Neutrophil (primary cell): ENCODE results near the gene CCL27.

Experiments used
- H3K27ac ChIP-seq: fragments of 200-600 bp; sonication (generic); 2 replicates; pipeline ENCODE4 v1.5.1; 2016; ENCODE audit warnings: mild to moderate bottlenecking, moderate library complexity
- H3K27me3 ChIP-seq: fragments of 200-600 bp; sonication (generic); 2 replicates; pipeline ENCODE4 v1.6.0; 2016; ENCODE audit warnings: mild to moderate bottlenecking
- H3K36me3 ChIP-seq: fragments of 200-600 bp; sonication (generic); 2 replicates; pipeline ENCODE4 v1.5.1; 2017
- H3K4me1 ChIP-seq, 2 experiments: fragments of 200-600 bp in 1 of 2; sonication (generic) in 1 of 2; 1 replicate in 1 of 2; 2 replicates in 1 of 2; pipeline versions ENCODE4 v1.5.1 to v1.6.1; 2013 to 2016; ENCODE audit warnings: low read depth in 1 of 2, low read length in 1 of 2, mild to moderate bottlenecking in 1 of 2, moderate library complexity in 1 of 2; ENCODE audit not compliant: control insufficient read depth in 1 of 2, insufficient read depth in 1 of 2
- H3K4me3 ChIP-seq, 2 experiments: fragments of 200-600 bp in 1 of 2; sonication (generic) in 1 of 2; 1 replicate in 1 of 2; 2 replicates in 1 of 2; pipeline ENCODE4 v1.5.1; 2013 to 2016; ENCODE audit warnings: low read depth in 1 of 2, low read length in 1 of 2, mild to moderate bottlenecking in 1 of 2, moderate library complexity in 1 of 2
- H3K9me3 ChIP-seq: fragments of 200-600 bp; sonication (generic); 2 replicates; pipeline ENCODE4 v1.5.1; 2016
- CTCF ChIP-seq: fragments of 200-600 bp; sonication (generic); IDR thresholded peaks from 2 replicates; pipeline ENCODE4 v1.5.1; 2016; ENCODE audit warnings: antibody characterized with exemption

Gene CCL27

GRCh38 chr9:34701769-34702736 is 39.6 kb upstream of the CCL27 start:
- peaks cover 34% of the 10 kb centered on the region for H3K27me3 ChIP-seq
- TF ChIP-seq CTCF = peak; percentile 88
- no peaks in the 10 kb centered on the region for H3K9me3 ChIP-seq
- peak overlapping the region; percentile 50 to 58 for H3K4me3 ChIP-seq
- H3K27ac ChIP-seq = peak overlapping the region; percentile 20
- H3K4me1 ChIP-seq = peaks cover 12 to 13% of the 10 kb centered on the region in 2 experiments
- H3K36me3 ChIP-seq = no peaks in the 10 kb centered on the region

GRCh38 chr9:34701023-34701768 is 38.7 kb upstream of the CCL27 start:
- Histone ChIP-seq H3K36me3 (no peaks in the 10 kb centered on the region), H3K27me3 (peaks cover 34% of the 10 kb centered on the region), H3K4me3 (peak overlapping the region; percentile 50 to 58), H3K9me3 (no peaks in the 10 kb centered on the region), H3K4me1 (peaks cover 12 to 13% of the 10 kb centered on the region in 2 experiments), H3K27ac (peak overlapping the region; percentile 20)
- peak; percentile 72 for TF ChIP-seq CTCF

- no peaks in the 10 kb centered on the region for H3K36me3 ChIP-seq
- TF ChIP-seq CTCF = no peak
- no peaks in the 10 kb centered on the region for H3K9me3 ChIP-seq
- H3K4me1 ChIP-seq = peaks cover 8 to 15% of the 10 kb centered on the region in 2 experiments
- H3K4me3 ChIP-seq = no peak overlapping the region
- H3K27ac ChIP-seq = no peak overlapping the region
- peaks cover 8% of the 10 kb centered on the region for H3K27me3 ChIP-seq
Measured at GRCh38 chr9:34694811-34695210, 32.4 kb upstream of the CCL27 start.

GRCh38 chr9:34693560-34693959 is 31.1 kb upstream of the CCL27 start:
- TF ChIP-seq CTCF = no peak
- Histone ChIP-seq H3K4me3 (no peak overlapping the region), H3K4me1 (peaks cover 8 to 15% of the 10 kb centered on the region in 2 experiments), H3K27ac (no peak overlapping the region), H3K9me3 (no peaks in the 10 kb centered on the region), H3K36me3 (no peaks in the 10 kb centered on the region), H3K27me3 (no peaks in the 10 kb centered on the region)

- Histone ChIP-seq H3K27ac (no peak overlapping the region), H3K9me3 (no peaks in the 10 kb centered on the region), H3K4me3 (no peak overlapping the region), H3K27me3 (no peaks in the 10 kb centered on the region), H3K4me1 (peaks cover 8 to 15% of the 10 kb centered on the region in 2 experiments), H3K36me3 (no peaks in the 10 kb centered on the region)
- no peak for TF ChIP-seq CTCF
Measured at GRCh38 chr9:34691936-34692315, 29.5 kb upstream of the CCL27 start.
